HG03469 (cell line): ENCODE measurements around the gene TEX9.
"Not testable (repeated sequence)": the region's sequence is repeated elsewhere in the genome, so short reads cannot be mapped to it uniquely, and the experiment has no call there.

Experiments used
- ATAC-seq: cut with Tn5 transposase; IDR thresholded peaks from one replicate; pipeline ENCODE4 v1.9.1; 2021; ENCODE audit warnings: mild to moderate bottlenecking, moderate library complexity, moderate number of reproducible peaks; ENCODE audit not compliant: unreplicated experiment

Gene TEX9

DNA sequence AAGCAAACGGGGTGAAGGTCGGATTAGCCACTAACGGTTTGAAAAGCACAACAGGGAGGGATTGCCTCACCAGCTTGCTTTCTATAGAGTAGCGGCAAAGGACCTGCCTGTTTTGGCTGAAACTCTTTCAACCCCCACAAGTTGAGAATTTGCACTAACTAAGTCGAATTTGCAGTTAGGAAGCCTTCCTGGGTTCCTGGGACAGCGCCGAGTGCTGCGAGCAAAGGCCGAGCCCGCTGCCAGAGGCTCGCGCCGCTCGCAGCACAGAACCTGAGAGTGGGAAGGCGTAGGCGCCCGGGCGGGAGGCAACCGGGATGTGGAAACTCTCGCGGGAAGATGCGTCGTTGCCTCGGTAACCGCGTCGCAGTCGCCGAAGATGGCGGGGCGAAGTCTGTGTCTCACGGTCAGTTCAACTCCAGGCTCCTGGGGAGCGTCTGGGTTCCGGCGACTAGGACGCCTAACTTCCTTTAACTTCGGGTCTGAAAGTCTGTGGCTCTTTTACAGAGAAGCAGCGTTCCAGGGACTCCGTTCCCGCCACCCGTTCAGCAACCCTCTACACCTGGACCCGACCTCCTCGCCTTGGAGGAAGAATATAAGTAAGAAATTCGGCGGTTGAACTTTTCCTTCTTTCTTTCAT lies at the start of gene TEX9:
Gene TEX9 (plus strand): TSS at position 352 of the 637 bp plus-strand sequence. CDS start 25 bp downstream, at position 377.
- peak; percentile 74 for ATAC-seq

GRCh38 chr15:56316561-56316960 lies 48.7 kb upstream of the TEX9 start:
- not testable (repeated sequence) for ATAC-seq

- ATAC-seq = no peak
Observed at GRCh38 chr15:56320316-56320715, 44.9 kb upstream of the TEX9 start.

GRCh38 chr15:56320861-56321260 lies 44.4 kb upstream of the TEX9 start:
- no peak for ATAC-seq

DNA sequence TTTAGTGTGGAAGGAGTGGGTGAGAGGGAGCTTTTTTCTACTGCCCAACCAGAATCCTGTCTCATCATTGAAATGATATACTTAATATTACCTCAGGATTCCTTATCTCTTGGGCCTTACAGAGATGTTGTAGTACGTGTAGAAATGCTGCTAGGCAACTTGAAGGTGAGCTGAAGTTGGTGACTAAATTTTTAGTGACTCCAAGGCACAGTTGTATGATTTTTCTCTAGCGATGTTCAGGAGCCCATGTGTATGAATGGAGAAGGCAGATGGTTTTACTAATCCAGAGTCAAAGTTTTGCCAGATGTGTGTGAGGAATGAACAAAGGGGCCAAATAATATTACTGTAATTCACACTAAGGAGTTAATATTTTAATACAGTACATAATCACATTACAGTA lies 42.8 kb upstream of the TEX9 start:
- ATAC-seq = no peak

DNA sequence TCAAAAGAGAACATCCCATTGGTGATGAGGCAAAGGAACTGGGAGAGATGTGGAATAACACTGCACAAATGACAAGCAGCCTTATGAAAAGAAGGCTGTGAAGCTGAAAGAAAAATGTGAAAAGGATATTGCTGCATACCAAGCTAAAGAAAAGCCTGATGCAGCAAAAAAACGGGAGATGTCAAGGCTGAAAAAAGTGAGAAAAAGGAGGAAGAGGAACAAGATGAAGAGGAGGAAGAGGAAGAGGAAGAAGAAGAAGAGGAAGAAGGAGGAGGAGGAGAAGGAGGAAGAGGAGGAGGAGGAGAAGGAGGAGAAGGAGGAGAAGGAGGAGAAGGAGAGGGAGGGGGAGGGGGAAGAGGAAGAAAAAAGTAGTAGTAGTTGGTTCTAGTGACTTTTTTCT lies 41.8 kb upstream of the TEX9 start:
- ATAC-seq = no peak

DNA sequence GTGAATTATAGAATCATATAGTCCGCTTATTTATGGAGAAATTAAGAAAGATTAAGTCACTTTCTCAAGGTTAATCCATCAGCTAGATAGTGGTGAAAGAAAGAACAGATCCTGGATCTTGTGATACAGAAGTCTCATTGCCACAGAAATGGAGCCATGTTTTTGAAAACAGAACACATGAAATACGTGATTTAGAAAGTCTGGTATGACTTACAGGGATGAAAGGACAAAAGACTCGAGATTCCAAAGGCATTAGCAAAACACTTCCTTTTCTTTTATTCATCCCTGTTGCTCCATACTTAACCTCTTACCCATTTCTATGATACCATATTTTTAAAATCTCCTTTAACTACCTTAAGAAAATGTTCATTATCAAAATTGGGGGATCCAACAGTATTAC lies 40.0 kb upstream of the TEX9 start:
- no peak for ATAC-seq

GRCh38 chr15:56327721-56328502 lies 37.3 kb upstream of the TEX9 start:
- no peak for ATAC-seq

- no peak for ATAC-seq
Observed at GRCh38 chr15:56337084-56337725, 28.0 kb upstream of the TEX9 start.

- no peak for ATAC-seq
Observed at GRCh38 chr15:56339594-56339993, 25.6 kb upstream of the TEX9 start.

DNA sequence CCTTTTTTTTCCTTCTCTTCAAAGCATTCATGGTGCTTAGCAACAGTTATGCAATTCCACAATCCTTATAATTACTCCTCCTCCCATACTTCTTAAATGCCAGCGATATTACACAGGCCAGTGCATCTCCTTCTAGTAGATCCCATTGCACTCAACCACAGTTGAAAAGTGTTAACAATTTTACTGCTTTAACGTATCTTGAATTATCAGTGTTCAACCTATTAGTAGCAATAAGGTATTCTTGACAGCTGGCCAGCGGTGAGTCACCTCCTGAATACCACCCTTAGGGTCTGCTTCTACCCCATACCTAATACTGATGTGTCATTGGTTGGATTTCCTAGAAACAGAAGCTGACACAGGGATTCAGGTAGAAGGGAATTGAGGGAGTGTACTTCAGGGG lies 24.0 kb upstream of the TEX9 start:
- ATAC-seq = no peak

DNA sequence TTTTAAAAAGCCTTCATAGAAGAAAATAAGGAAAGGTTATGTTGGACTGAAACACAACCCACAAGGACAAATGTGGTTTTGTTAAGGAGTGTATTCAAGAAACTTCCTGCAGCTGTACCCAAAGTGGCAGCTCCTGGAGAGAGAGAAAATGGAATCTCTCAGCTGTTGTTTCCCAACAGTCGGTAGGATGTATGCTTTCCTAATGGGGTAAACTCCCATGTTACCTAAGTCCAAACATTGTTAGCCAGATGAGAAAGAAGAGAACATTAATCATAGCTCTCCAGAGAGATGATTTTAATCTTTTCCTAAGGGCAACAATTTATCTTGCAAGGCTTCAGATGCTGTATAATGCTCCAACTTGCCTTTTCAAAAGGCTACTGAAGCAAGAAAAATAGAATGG lies 22.6 kb upstream of the TEX9 start:
- no peak for ATAC-seq

- no peak for ATAC-seq
Observed at GRCh38 chr15:56343879-56344278, 21.3 kb upstream of the TEX9 start.

- ATAC-seq = no peak
Observed at GRCh38 chr15:56344336-56344735, 20.9 kb upstream of the TEX9 start.

DNA sequence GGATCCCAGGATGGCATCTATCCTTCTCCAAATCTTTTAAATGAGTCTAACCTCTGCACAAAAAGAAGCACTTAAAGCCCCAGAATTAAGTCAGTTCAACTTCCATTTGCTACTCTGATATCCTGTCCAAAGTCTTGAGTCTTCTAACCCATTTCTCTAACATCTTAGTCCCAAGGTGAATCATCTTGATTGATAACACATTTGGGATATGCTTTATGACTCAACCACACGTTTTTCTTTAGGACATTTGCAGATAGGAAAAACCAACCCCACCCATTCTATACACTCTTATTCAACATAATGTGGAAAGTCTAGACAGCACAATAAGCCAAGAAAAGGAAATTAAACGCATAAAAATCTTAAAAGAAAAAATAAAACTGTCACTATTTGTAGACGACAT lies 18.8 kb upstream of the TEX9 start:
- no peak for ATAC-seq

DNA sequence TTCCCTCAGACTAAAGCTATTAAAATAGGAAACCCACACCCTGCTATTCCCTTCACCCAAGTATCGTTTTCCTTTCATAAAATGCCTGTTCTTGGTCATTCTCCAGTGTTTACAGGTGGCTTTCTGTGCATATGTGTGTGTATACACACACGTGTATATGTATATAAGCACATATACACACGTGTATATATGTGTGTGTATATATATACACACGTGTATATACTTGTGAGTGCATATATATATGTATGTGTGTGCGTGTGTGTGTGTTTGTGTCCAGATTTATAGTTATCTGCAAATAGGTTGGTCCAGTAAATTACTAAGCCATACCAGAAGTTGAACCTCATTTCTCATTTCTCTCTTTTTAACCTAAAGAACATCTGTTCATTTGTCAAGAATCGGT lies 15.7 kb upstream of the TEX9 start:
- ATAC-seq = no peak

GRCh38 chr15:56351353-56351752 lies 13.9 kb upstream of the TEX9 start:
- no peak for ATAC-seq

- ATAC-seq = no peak
Observed at GRCh38 chr15:56351957-56352506, 13.2 kb upstream of the TEX9 start.

GRCh38 chr15:56353119-56353518 lies 12.1 kb upstream of the TEX9 start:
- ATAC-seq = no peak

GRCh38 chr15:56353740-56354139 lies 11.5 kb upstream of the TEX9 start:
- no peak for ATAC-seq

DNA sequence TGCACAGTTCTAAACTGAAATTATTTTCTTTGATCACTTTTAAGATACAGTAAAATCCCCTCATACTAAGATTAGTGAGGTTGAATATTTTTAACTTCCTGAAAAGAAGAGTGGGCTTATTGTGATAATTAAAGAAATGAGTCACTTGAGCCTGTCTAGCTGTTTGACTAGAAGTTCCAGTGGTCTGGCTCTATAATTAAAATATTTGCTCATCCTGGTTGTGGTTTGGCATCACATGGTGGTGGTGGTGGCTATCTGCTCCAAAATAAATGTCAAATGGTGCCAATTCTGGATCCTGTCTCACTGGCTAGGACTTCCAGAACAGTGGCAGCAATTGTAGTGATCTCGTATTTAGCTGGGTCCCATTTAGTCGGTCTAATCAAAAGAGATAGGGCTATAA lies 8.6 kb upstream of the TEX9 start:
- no peak for ATAC-seq

- no peak for ATAC-seq
Observed at GRCh38 chr15:56358604-56359003, 6.6 kb upstream of the TEX9 start.
